GM12874 (cell line): Measurements from ENCODE around the gene ADARB1.

Experiments
- CTCF ChIP-seq: IDR thresholded peaks from 2 replicates; pipeline ENCODE4 v1.5.1; 2011; ENCODE audit warnings: low read depth, mild to moderate bottlenecking, control low read depth, low read length, moderate library complexity; ENCODE audit not compliant: insufficient read depth

Gene ADARB1

GRCh38 chr21:45166931-45167330 lies 92.6 kb downstream of the ADARB1 start:
- TF ChIP-seq CTCF, result no peak

GRCh38 chr21:45167796-45168222 lies 93.4 kb downstream of the ADARB1 start:
- TF ChIP-seq CTCF, result no peak

- TF ChIP-seq CTCF, result no peak
Measured at GRCh38 chr21:45168522-45168921, 94.1 kb downstream of the ADARB1 start.

GRCh38 chr21:45169001-45169400 lies 94.6 kb downstream of the ADARB1 start:
- no peak for TF ChIP-seq CTCF

- TF ChIP-seq CTCF, result no peak
Measured at GRCh38 chr21:45169682-45170081, 95.3 kb downstream of the ADARB1 start.

GRCh38 chr21:45170987-45171386 lies 96.6 kb downstream of the ADARB1 start:
- no peak for TF ChIP-seq CTCF

- TF ChIP-seq CTCF, result no peak
Measured at GRCh38 chr21:45172420-45172819, 98.0 kb downstream of the ADARB1 start.

- TF ChIP-seq CTCF, result no peak
Measured at GRCh38 chr21:45175326-45176095, 101.1 kb downstream of the ADARB1 start.
